Gastrocnemius medialis (tissue), 4 donors: ENCODE data around the gene ADRA2A.

Source experiments
- CTCF ChIP-seq, 5 experiments: fragments of 450-650 bp in 3 of 5; fragments of 200-600 bp in 2 of 5; sonication (generic) in 2 of 5; IDR thresholded peaks in 4 of 5; conservative IDR thresholded peaks in 1 of 5; 1 replicate in 4 of 5; 2 replicates in 1 of 5; pipeline ENCODE4 v1.5.1; 2016 to 2019; ENCODE audit warnings: antibody characterized with exemption in 5 of 5, mild to moderate bottlenecking in 3 of 5, moderate library complexity in 3 of 5
- POLR2A ChIP-seq, 2 donors: fragments of 450-650 bp; IDR thresholded peaks; one replicate each; pipeline ENCODE4 v1.6.1; 2017; ENCODE audit warnings: antibody characterized with exemption in 2 of 2, mild to moderate bottlenecking in 2 of 2, moderate library complexity in 2 of 2

GRCh38 chr10:111109501-111110242 lies 32.8 kb downstream of the ADRA2A start:
- no peak for TF ChIP-seq CTCF (IDR thresholded peaks at IDR 0.05 in 4 of 5, conservative IDR thresholded peaks at IDR 0.05 in 1 of 5)
- TF ChIP-seq POLR2A (IDR thresholded peaks at IDR 0.05), result no peak
